Left lung (tissue), 10 donors: Measurements from ENCODE around the gene TBC1D10A. TPM values are rescaled to one million over a fixed set of nuclear protein-coding genes. Genes with fewer than 3 reads are reported as not detected.

Experiments
- ATAC-seq: fragments of 200-7000 bp; cut with Tn5 transposase; one replicate; pipeline ENCODE4 v1.9.1; 2020; ENCODE audit warnings: moderate library complexity
- DNase-seq, 4 donors: peaks; one replicate each; pipeline ENCODE4 v3.0.0-alpha.2; 2013 to 2020
- H3K27ac ChIP-seq, 2 donors: fragments of 200-600 bp; sonication (generic) in 1 of 2; one replicate each; pipeline versions ENCODE4 v1.5.0 to v1.8.0; 2020 to 2021
- H3K27me3 ChIP-seq, 2 donors: fragments of 200-600 bp; sonication (generic) in 1 of 2; one replicate each; pipeline versions ENCODE4 v1.5.0 to v1.8.0; 2020 to 2021
- H3K36me3 ChIP-seq, 2 donors: fragments of 200-600 bp; sonication (generic) in 1 of 2; one replicate each; pipeline versions ENCODE4 v1.5.0 to v1.8.0; 2020 to 2021
- H3K4me1 ChIP-seq, 2 donors: fragments of 200-600 bp; one replicate each; pipeline ENCODE4 v1.8.0; 2021
- H3K4me3 ChIP-seq, 2 donors: fragments of 200-600 bp; sonication (generic) in 1 of 2; one replicate each; pipeline versions ENCODE4 v1.5.0 to v1.8.0; 2020 to 2021; ENCODE audit warnings: mild to moderate bottlenecking in 1 of 2
- H3K9me3 ChIP-seq, 2 donors: fragments of 200-600 bp; sonication (generic) in 1 of 2; one replicate each; pipeline versions ENCODE4 v1.5.0 to v1.8.0; 2020 to 2021
- intact Hi-C, 2 donors: fragments of 100-400 bp; cut with DNase I; formaldehyde crosslinking; loops; one replicate each; pipeline versions ENCODE4 v1.11.2 to v1.14.2; 2022
- polyA plus RNA-seq, 6 donors: library from polyadenylated mRNA; unstranded; fragments of 120-200 nt; gene quantifications; one replicate each; pipeline ENCODE4 v1.2.1, GENCODE V29; 2013; ENCODE audit not compliant: insufficient read length in 6 of 6
- total RNA-seq, 2 donors: library from RNA; stranded (reverse); fragmentation: NEBNext Ultra II Directional; extraction: Animal tissue kit (Norgen Biotek cat#: 25700); gene quantifications; one replicate each; pipeline ENCODE4 v1.2.1, GENCODE V29; 2021
- TF ChIP-seq, protein P1 (sequence below), 2 donors: fragments of 200-600 bp; sonication (generic) in 1 of 2; IDR thresholded peaks; one replicate each; pipeline versions ENCODE4 v1.5.0 to v1.8.0; 2021; ENCODE audit warnings: antibody characterized with exemption in 2 of 2
- donor health status: DM: no; HTN: yes; CAD: no.
- donor health status: DM: no; HTN: no; CAD: no.

TBC1D10A gene
- total and polyA plus RNA-seq, 8 donors = 15.4 to 25.4 (median 18.2) TPM

DNA sequence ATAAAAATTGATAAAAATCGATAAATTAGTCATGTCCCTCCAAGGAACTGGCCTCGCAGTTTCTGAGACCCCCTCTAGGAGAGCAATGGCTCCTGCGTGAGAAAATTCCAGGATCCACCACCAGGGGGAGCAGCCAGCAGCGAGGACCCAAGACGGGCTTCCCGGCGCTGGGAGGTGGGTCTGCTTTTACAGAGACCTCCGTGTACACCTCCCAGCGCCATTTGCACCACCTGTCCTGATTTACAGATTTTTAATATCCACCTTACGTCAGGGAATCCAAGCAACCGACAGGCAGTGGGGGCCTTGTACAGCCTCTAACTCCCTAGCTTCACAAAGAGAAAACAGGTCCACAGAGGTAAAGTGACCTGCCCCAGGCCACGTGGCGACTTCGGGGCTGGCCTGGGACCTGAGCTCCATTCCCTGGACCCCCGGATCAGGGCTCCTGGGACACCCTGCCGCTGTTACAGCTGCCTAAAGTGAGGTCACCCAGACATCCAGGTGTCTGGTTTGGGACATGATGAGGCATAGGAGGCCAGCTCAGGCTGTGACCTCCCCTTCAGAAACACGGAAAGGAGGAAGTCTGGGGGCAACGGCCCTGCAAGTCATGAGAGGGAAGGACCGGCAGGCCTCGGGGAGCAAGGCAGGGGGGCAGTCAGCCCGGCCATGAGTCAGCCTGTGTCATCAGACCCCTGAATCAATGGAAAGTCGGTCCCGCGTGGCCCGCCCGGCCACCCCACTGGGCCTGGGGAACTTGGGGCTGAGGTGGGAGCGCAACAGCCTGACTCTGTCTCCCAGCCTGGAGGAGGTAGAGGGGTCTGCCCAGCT is 63.6 kb downstream of the TBC1D10A start:
- DNase-seq (peak in 3 of 4 donors; percentile 77 to 91 (median 83)), ATAC-seq (peak; percentile 54)
- Histone ChIP-seq H3K27ac (peak overlapping the region in 1 of 2 donors; percentile 76), H3K9me3 (no peaks in the 10 kb centered on the region), H3K36me3 (peaks cover 0 to 5% of the 10 kb centered on the region in 2 donors), H3K4me3 (peak overlapping the region in 1 of 2 donors; percentile 28), H3K27me3 (no peaks in the 10 kb centered on the region), H3K4me1 (peaks cover 0 to 60% of the 10 kb centered on the region in 2 donors)
- intact Hi-C loops = loop anchor here (5.0 to 10.0 kb wide), 3 partner anchors 122 to 222 kb away; partner anchors contain the start of gene RNF215 (in 1 of the 2)
- TF ChIP-seq, protein P1, sequence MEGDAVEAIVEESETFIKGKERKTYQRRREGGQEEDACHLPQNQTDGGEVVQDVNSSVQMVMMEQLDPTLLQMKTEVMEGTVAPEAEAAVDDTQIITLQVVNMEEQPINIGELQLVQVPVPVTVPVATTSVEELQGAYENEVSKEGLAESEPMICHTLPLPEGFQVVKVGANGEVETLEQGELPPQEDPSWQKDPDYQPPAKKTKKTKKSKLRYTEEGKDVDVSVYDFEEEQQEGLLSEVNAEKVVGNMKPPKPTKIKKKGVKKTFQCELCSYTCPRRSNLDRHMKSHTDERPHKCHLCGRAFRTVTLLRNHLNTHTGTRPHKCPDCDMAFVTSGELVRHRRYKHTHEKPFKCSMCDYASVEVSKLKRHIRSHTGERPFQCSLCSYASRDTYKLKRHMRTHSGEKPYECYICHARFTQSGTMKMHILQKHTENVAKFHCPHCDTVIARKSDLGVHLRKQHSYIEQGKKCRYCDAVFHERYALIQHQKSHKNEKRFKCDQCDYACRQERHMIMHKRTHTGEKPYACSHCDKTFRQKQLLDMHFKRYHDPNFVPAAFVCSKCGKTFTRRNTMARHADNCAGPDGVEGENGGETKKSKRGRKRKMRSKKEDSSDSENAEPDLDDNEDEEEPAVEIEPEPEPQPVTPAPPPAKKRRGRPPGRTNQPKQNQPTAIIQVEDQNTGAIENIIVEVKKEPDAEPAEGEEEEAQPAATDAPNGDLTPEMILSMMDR (IDR thresholded peaks at IDR 0.05) = peak; percentile 90 to 99

DNA sequence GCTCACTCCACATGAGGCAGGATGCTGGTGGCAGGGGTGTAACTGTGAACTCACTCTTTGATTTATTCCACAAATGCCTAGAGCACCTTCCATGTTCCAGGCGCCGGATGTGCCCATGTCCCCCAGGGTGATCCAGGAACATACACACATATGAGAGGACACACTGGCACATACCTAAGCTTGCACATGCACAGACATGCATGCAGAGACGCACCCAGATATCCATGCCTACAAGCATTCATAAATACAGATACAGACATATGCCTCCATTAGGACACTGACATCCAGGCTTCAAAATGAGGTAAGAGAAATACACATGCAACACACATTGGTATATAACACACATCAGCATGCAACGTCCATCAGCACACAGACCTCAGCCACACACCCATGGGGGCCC is 64.6 kb downstream of the TBC1D10A start:
- H3K4me3 ChIP-seq = peak overlapping the region in 1 of 2 donors; percentile 28
- ATAC-seq (no peak), DNase-seq (no peak)
- peaks cover 0 to 5% of the 10 kb centered on the region in 2 donors for H3K36me3 ChIP-seq
- no peaks in the 10 kb centered on the region for H3K9me3 ChIP-seq
- peaks cover 0 to 51% of the 10 kb centered on the region in 2 donors for H3K4me1 ChIP-seq
- intact Hi-C loops = loop anchor here (5.0 to 10.0 kb wide), 3 partner anchors 123 to 223 kb away; partner anchors contain the start of gene RNF215 (in 1 of the 2)
- H3K27me3 ChIP-seq = no peaks in the 10 kb centered on the region
- TF ChIP-seq, protein P1 (IDR thresholded peaks at IDR 0.05) = no peak
- H3K27ac ChIP-seq = peak overlapping the region in 1 of 2 donors; percentile 76

DNA sequence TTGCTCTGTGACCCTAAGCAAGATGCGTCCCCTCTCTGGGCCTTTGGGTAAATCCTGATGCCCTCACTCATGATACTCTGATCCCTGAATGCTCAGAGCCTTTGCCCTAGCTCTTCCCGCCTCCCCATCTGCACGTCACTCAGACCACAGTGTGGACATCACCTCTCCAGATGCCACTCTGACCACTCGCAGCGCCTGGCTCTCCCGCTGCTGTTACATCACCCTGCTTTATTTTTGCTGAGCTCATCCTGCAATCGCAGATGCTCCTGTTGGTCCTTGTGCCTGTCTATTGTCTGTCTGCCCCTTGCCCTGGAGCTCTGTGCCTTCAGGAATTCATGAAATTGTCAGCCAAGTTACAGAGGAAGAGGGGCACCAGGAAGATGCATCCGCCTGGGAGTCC is 65.6 kb downstream of the TBC1D10A start:
- Histone ChIP-seq H3K4me1 (peaks cover 0 to 54% of the 10 kb centered on the region in 2 donors), H3K27me3 (no peaks in the 10 kb centered on the region), H3K9me3 (no peaks in the 10 kb centered on the region), H3K4me3 (no peak overlapping the region), H3K36me3 (peaks cover 0 to 5% of the 10 kb centered on the region in 2 donors), H3K27ac (peak overlapping the region in 1 of 2 donors; percentile 41)
- DNase-seq = peak in 1 of 4 donors; percentile 83
- TF ChIP-seq, protein P1 (IDR thresholded peaks at IDR 0.05) = no peak
- intact Hi-C loops = loop anchor here (5.0 to 10.0 kb wide), 3 partner anchors 124 to 224 kb away; partner anchors contain the start of gene RNF215 (in 1 of the 2)
- ATAC-seq = no peak

DNA sequence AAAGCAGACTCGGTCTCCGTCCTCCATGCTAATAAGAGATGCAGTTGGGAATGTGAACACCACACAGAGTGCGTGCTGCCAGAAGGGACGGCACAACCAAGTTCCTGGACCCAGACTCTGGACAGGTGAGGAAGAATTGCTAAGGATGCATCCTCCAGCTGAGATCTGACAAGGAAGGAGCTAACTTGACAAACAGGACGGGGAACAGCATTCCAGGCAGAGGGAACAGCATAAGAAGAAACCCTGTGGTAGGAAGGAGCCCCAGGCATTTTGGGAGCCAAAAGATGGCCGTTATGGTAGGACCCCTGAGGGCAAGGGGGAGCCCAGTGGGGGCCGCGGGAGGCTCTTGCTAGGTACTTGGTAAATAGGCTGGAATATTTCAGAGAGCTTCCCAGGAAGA is 66.1 kb downstream of the TBC1D10A start:
- H3K36me3 ChIP-seq = peaks cover 0 to 5% of the 10 kb centered on the region in 2 donors
- H3K27me3 ChIP-seq = no peaks in the 10 kb centered on the region
- no peak overlapping the region for H3K27ac ChIP-seq
- peaks cover 0 to 58% of the 10 kb centered on the region in 2 donors for H3K4me1 ChIP-seq
- no peak overlapping the region for H3K4me3 ChIP-seq
- ATAC-seq (no peak), DNase-seq (no peak)
- intact Hi-C loops = loop anchor here (5.0 to 10.0 kb wide), 3 partner anchors 124 to 224 kb away; partner anchors contain the start of gene RNF215 (in 1 of the 2)
- TF ChIP-seq, protein P1 (IDR thresholded peaks at IDR 0.05) = no peak
- no peaks in the 10 kb centered on the region for H3K9me3 ChIP-seq

DNA sequence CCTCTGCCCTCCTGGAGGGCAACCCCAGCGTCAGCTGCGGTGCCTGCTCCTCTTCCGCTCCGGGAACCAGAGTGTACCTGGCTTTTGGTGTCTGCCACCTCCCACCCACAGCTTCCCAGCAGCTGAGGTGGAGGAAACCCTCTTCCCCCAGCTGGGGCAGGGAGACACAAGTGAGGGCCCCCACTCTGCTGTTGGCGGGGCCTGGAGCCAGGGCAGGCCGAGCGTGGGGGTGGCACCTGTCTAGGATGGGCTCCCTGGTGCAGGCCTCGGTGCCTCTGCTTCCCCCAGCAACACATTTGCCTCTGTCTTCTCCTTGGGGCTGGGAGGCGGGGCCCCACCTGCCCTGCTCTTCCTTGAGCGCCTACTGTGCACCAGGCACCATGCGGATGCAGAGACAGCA is 66.5 kb downstream of the TBC1D10A start:
- H3K9me3 ChIP-seq = no peaks in the 10 kb centered on the region
- TF ChIP-seq, protein P1 (IDR thresholded peaks at IDR 0.05) = no peak
- intact Hi-C loops = loop anchor here (5.0 to 10.0 kb wide), 3 partner anchors 125 to 225 kb away; partner anchors contain the start of gene RNF215 (in 1 of the 2)
- peaks cover 0 to 55% of the 10 kb centered on the region in 2 donors for H3K4me1 ChIP-seq
- no peak overlapping the region for H3K4me3 ChIP-seq
- no peak for DNase-seq
- no peak overlapping the region for H3K27ac ChIP-seq
- no peak for ATAC-seq
- no peaks in the 10 kb centered on the region for H3K27me3 ChIP-seq
- peaks cover 0 to 5% of the 10 kb centered on the region in 2 donors for H3K36me3 ChIP-seq
